ENCODE measurements around the gene ESR2. TPM values are rescaled to one million over a fixed set of nuclear protein-coding genes. Genes with fewer than 3 reads are reported as not detected.

ESR2 gene
- polyA plus RNA-seq, 1 experiment = not detected

GRCh38 chr14:64178814-64179213, 115.4 kb downstream of the ESR2 start:
- no peak for TF ChIP-seq CTCF (IDR thresholded peaks at IDR 0.05; ENCODE audit: insufficient read depth, low read depth, low read length)
- no peaks in the 10 kb centered on the region for H3K36me3 ChIP-seq (ENCODE audit: control insufficient read depth, insufficient read depth, low read length)
- H3K27me3 ChIP-seq (ENCODE audit: control insufficient read depth, insufficient read depth, low read length) = no peaks in the 10 kb centered on the region
- ChIA-PET POLR2A (no interaction called here), CTCF (interaction anchor here (0.7 kb wide), 1 partner anchor 466 kb away, joined by 3 read pairs; no protein-coding TSS in a partner anchor)
- H3K4me3 ChIP-seq (ENCODE audit: low read depth, low read length) = no peak overlapping the region
- DNase-seq (ENCODE audit: low read depth) = no peak

- Histone ChIP-seq H3K27me3 (ENCODE audit: control insufficient read depth, insufficient read depth, low read length) (no peaks in the 10 kb centered on the region), H3K36me3 (ENCODE audit: control insufficient read depth, insufficient read depth, low read length) (no peaks in the 10 kb centered on the region), H3K4me3 (ENCODE audit: low read depth, low read length) (no peak overlapping the region)
- TF ChIP-seq CTCF (IDR thresholded peaks at IDR 0.05; ENCODE audit: insufficient read depth, low read depth, low read length) = no peak
- ChIA-PET POLR2A (no interaction called here), CTCF (interaction anchor here (1.3 kb wide), 1 partner anchor 11 kb away, joined by 3 read pairs; no protein-coding TSS in a partner anchor)
- no peak for DNase-seq (ENCODE audit: low read depth)
Measured at GRCh38 chr14:64176330-64176729, 117.8 kb downstream of the ESR2 start.

- TF ChIP-seq CTCF (IDR thresholded peaks at IDR 0.05; ENCODE audit: insufficient read depth, low read depth, low read length) = no peak
- DNase-seq (ENCODE audit: low read depth) = no peak
- Histone ChIP-seq H3K36me3 (ENCODE audit: control insufficient read depth, insufficient read depth, low read length) (no peaks in the 10 kb centered on the region), H3K4me3 (ENCODE audit: low read depth, low read length) (no peak overlapping the region), H3K27me3 (ENCODE audit: control insufficient read depth, insufficient read depth, low read length) (no peaks in the 10 kb centered on the region)
- CTCF ChIA-PET = interaction anchor here (0.8 to 1.2 kb wide), 2 partner anchors 10 to 13 kb away, joined by 4 to 5 read pairs; no protein-coding TSS in a partner anchor
- POLR2A ChIA-PET = no interaction called here
Measured at GRCh38 chr14:64174922-64175782, 119.0 kb downstream of the ESR2 start.

- no peak overlapping the region for H3K4me3 ChIP-seq (ENCODE audit: low read depth, low read length)
- ChIA-PET POLR2A (no interaction called here), CTCF (no interaction called here)
- H3K36me3 ChIP-seq (ENCODE audit: control insufficient read depth, insufficient read depth, low read length) = no peaks in the 10 kb centered on the region
- DNase-seq (ENCODE audit: low read depth) = no peak
- no peaks in the 10 kb centered on the region for H3K27me3 ChIP-seq (ENCODE audit: control insufficient read depth, insufficient read depth, low read length)
- no peak for TF ChIP-seq CTCF (IDR thresholded peaks at IDR 0.05; ENCODE audit: insufficient read depth, low read depth, low read length)
Measured at GRCh38 chr14:64170181-64170580, 124.0 kb downstream of the ESR2 start.

GRCh38 chr14:64159588-64159987, 134.6 kb downstream of the ESR2 start:
- ChIA-PET POLR2A (no interaction called here), CTCF (no interaction called here)
- no peak for DNase-seq (ENCODE audit: low read depth)
- no peak for TF ChIP-seq CTCF (IDR thresholded peaks at IDR 0.05; ENCODE audit: insufficient read depth, low read depth, low read length)
- no peaks in the 10 kb centered on the region for H3K36me3 ChIP-seq (ENCODE audit: control insufficient read depth, insufficient read depth, low read length)
- no peak overlapping the region for H3K4me3 ChIP-seq (ENCODE audit: low read depth, low read length)
- no peaks in the 10 kb centered on the region for H3K27me3 ChIP-seq (ENCODE audit: control insufficient read depth, insufficient read depth, low read length)
